ENCODE data around the gene ZXDC. TPM values are rescaled to one million over a fixed set of nuclear protein-coding genes. Genes with fewer than 3 reads are reported as not detected.

Gene ZXDC
- polyA plus RNA-seq, 1 experiment: 15.8 TPM

GRCh38 chr3:126485956-126486355 is 10.3 kb upstream of the ZXDC start:
- no peak for TF ChIP-seq CTCF (IDR thresholded peaks at IDR 0.05; ENCODE audit: insufficient read depth, low read depth, low read length)
- no peak for DNase-seq (ENCODE audit: low read depth)
- Histone ChIP-seq H3K36me3 (ENCODE audit: control insufficient read depth, insufficient read depth, low read length) (no peaks in the 10 kb centered on the region), H3K27me3 (ENCODE audit: control insufficient read depth, insufficient read depth, low read length) (peaks cover 5% of the 10 kb centered on the region), H3K4me3 (ENCODE audit: low read depth, low read length) (no peak overlapping the region)
- ChIA-PET CTCF (no interaction called here), POLR2A (no interaction called here)

- TF ChIP-seq CTCF (IDR thresholded peaks at IDR 0.05; ENCODE audit: insufficient read depth, low read depth, low read length): no peak
- Histone ChIP-seq H3K27me3 (ENCODE audit: control insufficient read depth, insufficient read depth, low read length) (peaks cover 5% of the 10 kb centered on the region), H3K4me3 (ENCODE audit: low read depth, low read length) (no peak overlapping the region), H3K36me3 (ENCODE audit: control insufficient read depth, insufficient read depth, low read length) (no peaks in the 10 kb centered on the region)
- no peak for DNase-seq (ENCODE audit: low read depth)
- CTCF ChIA-PET: no interaction called here
- POLR2A ChIA-PET: no interaction called here
Observed at GRCh38 chr3:126485176-126485897, 9.6 kb upstream of the ZXDC start.

GRCh38 chr3:126484662-126485061 is 9.0 kb upstream of the ZXDC start:
- ChIA-PET CTCF (interaction anchor here (1.0 kb wide), 1 partner anchor 9 kb away, joined by 3 read pairs; the partner anchor contains the start of gene ZXDC), POLR2A (no interaction called here)
- no peaks in the 10 kb centered on the region for H3K36me3 ChIP-seq (ENCODE audit: control insufficient read depth, insufficient read depth, low read length)
- DNase-seq (ENCODE audit: low read depth): no peak
- no peak overlapping the region for H3K4me3 ChIP-seq (ENCODE audit: low read depth, low read length)
- peaks cover 3% of the 10 kb centered on the region; the same call in 1 of the 2 replicates for H3K27me3 ChIP-seq (ENCODE audit: control insufficient read depth, insufficient read depth, low read length)
- TF ChIP-seq CTCF (IDR thresholded peaks at IDR 0.05; ENCODE audit: insufficient read depth, low read depth, low read length): no peak

GRCh38 chr3:126484148-126484547 is 8.5 kb upstream of the ZXDC start:
- ChIA-PET POLR2A (no interaction called here), CTCF (interaction anchor here (1.0 kb wide), 1 partner anchor 8 kb away, joined by 3 read pairs; the partner anchor contains the start of gene ZXDC)
- no peak overlapping the region for H3K4me3 ChIP-seq (ENCODE audit: low read depth, low read length)
- no peak for TF ChIP-seq CTCF (IDR thresholded peaks at IDR 0.05; ENCODE audit: insufficient read depth, low read depth, low read length)
- H3K36me3 ChIP-seq (ENCODE audit: control insufficient read depth, insufficient read depth, low read length): no peaks in the 10 kb centered on the region
- H3K27me3 ChIP-seq (ENCODE audit: control insufficient read depth, insufficient read depth, low read length): peaks cover 3% of the 10 kb centered on the region; the same call in 1 of the 2 replicates
- DNase-seq (ENCODE audit: low read depth): no peak

GRCh38 chr3:126483321-126483761 is 7.7 kb upstream of the ZXDC start:
- no peak overlapping the region for H3K4me3 ChIP-seq (ENCODE audit: low read depth, low read length)
- no peaks in the 10 kb centered on the region for H3K36me3 ChIP-seq (ENCODE audit: control insufficient read depth, insufficient read depth, low read length)
- ChIA-PET POLR2A (no interaction called here), CTCF (no interaction called here)
- no peak for TF ChIP-seq CTCF (IDR thresholded peaks at IDR 0.05; ENCODE audit: insufficient read depth, low read depth, low read length)
- DNase-seq (ENCODE audit: low read depth): no peak
- H3K27me3 ChIP-seq (ENCODE audit: control insufficient read depth, insufficient read depth, low read length): peaks cover 3% of the 10 kb centered on the region; the same call in 1 of the 2 replicates
